Stimulated activated CD4-positive, alpha-beta T cell treated with anti-CD3 and anti-CD28 coated beads, Interleukin-1b, Interleukin-23, amount 100 ng/mL, for 48 hours (primary cell): ENCODE measurements around the gene IGSF8.

ENCODE experiments used
- DNase-seq: peaks from one replicate; pipeline ENCODE4 v3.0.0-alpha.2; 2020

IGSF8 gene

GRCh38 chr1:160084771-160085321, 13.6 kb downstream of the IGSF8 start:
- no peak for DNase-seq

- DNase-seq = peak; percentile 72
Measured at GRCh38 chr1:160083968-160084770, 14.2 kb downstream of the IGSF8 start.

GRCh38 chr1:160082926-160083325, 15.5 kb downstream of the IGSF8 start:
- DNase-seq = no peak

- no peak for DNase-seq
Measured at GRCh38 chr1:160082487-160082886, 15.9 kb downstream of the IGSF8 start.

DNA sequence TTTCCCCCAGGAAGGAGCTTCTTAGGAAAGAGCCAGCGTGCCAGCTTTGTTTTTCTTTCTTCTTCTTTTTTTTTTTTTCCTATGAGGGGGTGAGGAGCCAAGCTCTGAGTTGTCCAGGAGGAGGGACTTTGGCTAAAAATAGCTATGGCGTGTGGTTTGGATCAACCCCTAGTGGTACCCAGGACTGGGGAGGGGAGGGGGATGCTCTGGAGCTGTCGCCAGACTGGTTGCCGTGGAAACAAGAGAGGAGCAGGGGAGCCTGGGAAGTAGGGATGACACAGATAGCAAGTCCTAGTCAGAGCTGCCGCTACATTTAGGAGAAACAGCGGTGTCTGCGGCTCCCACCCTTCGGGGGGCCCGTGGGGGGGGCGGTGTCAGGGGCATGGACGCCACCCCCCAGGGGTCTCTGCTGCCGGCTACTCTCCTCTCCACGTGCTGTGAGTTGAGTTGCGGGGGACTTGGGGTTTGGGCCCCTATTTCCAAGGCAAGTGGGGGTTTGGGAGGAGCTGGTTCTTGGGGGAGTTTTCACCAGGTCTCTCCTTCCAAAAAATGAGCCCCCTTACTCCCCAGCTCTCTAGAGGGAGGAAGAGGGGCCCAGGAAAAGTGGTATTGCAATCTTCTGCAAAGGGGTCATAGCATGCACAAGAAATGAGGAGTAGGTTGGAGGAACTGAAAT, 17.0 kb downstream of the IGSF8 start, which contains the start of gene KCNJ9:
KCNJ9 (plus strand) TSS at position 278 of the 676 bp plus-strand sequence. CDS start 2,493 bp downstream, outside the sequence.
- no peak for DNase-seq

DNA sequence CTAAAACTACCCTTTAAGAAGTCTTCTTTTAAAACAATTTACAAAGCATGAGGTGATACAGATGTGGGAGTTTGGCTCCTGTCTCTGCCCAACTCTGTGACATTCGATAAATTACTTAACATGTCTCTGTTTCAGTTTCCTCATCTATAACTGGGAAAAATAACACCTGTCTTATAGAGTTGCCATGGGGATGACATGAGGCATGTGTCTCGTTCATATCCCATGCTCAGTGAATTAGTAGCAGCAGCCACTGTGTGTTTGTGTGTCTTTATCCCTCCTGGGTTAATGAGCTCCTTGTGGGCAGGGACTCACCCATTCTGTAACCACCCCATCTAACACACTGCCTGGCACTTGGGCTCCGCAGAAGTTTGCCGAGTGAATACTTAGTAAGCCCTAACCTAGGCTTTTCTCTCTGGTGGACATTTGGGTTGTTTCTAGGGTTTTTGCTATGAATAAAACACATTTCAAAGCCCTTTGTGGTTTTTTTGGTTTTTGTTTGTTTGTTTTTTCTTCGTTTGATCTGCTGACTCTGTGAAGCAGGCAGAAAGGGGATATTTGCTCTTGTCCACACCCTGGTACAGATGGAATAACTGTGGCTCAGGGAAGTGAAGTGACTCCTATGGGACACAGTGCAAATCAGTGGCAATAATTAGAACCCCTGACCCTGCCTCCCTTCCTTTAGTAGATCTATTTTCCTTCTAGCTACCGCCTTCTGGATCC, 17.9 kb downstream of the IGSF8 start:
- DNase-seq = no peak

- DNase-seq = no peak
Measured at GRCh38 chr1:160079448-160079847, 19.0 kb downstream of the IGSF8 start.

GRCh38 chr1:160078512-160079195, 19.8 kb downstream of the IGSF8 start:
- peak; percentile 76 for DNase-seq

GRCh38 chr1:160077486-160077885, 20.9 kb downstream of the IGSF8 start:
- no peak for DNase-seq

- DNase-seq = no peak
Measured at GRCh38 chr1:160076295-160076694, 22.1 kb downstream of the IGSF8 start.

DNA sequence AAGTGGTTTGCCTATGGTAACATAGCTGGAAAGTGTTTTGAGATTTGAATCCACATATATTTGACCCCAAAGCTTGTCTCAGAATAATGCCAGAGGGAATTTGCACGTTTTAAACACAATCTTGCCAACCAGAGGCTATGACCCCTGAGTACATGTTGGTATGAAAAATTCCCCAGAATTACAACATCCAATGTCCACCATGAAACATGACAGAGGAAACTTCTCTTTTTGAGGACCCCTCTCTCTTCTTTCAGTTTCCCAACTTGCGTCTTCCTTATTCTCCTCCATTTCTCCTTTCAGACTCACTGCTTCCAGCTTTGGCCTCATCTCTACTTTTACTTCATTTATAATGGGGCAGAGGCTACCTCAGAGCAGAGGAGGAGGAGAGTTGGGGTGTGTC, 22.6 kb downstream of the IGSF8 start:
- no peak for DNase-seq

GRCh38 chr1:160074865-160075264, 23.6 kb downstream of the IGSF8 start:
- DNase-seq = no peak

DNA sequence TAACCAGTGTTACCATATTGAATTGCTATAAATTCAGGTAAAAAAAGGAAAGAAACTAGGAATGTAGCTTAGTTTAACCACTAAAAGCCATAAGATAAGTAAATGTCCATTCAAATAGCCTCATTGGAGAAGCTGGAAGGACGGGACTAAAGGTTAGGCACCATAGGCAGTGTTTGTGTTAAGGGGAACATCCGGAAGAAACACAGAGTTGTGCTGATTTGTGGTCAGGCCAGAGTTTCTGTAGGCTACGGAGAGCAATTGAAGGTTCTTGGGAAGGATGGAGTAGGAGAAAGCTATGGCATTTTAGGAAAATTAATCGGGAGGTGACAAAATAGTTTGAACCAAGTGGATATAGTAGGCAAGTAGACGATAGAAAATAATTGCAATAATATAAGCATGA, 27.1 kb downstream of the IGSF8 start:
- DNase-seq = no peak

GRCh38 chr1:160070243-160071163, 27.9 kb downstream of the IGSF8 start:
- peak; percentile 42 for DNase-seq

DNA sequence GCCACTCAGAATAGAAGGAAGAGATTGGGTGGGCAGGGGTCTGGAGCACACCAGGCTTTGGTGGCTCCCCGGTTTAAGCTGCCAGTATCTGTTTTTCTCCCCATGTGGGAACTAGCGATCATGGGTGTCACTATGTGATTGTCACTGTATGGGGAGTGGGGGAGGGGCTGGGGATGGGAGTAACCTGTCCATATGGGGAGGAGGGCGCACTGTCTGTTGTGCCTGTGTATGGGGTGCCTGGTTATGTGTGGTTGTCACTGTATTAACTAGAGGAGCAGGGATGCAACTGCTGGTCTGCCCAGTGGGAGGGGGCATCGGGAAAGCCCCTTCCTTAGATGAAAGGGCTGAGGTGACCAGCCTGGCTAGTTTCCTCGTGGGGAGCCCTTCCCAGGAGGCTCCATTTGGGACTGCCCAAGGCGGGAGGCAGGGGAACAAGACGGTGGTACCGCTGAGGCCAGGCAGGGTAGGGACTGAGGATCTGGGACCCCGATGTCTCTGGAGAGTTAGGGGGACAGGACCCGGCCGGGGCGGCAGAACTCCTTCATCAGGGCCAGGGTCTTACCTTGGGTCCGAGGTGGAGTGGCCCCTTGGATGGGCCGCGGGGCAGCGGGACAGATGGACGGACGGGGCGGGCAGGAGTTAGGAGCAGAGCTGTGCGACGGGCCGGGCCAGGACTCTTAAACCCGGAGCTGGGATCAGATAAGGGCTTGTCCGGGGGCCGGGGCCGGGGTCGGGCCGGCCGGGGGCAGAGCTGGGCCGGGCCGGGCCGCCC, 28.8 kb downstream of the IGSF8 start, which contains the start of gene KCNJ10:
KCNJ10 (minus strand) TSS at position 701 of the 772 bp plus-strand sequence. CDS start 27,628 bp downstream, outside the sequence.
- DNase-seq = no peak

- no peak for DNase-seq
Measured at GRCh38 chr1:160068225-160068624, 30.2 kb downstream of the IGSF8 start.

DNA sequence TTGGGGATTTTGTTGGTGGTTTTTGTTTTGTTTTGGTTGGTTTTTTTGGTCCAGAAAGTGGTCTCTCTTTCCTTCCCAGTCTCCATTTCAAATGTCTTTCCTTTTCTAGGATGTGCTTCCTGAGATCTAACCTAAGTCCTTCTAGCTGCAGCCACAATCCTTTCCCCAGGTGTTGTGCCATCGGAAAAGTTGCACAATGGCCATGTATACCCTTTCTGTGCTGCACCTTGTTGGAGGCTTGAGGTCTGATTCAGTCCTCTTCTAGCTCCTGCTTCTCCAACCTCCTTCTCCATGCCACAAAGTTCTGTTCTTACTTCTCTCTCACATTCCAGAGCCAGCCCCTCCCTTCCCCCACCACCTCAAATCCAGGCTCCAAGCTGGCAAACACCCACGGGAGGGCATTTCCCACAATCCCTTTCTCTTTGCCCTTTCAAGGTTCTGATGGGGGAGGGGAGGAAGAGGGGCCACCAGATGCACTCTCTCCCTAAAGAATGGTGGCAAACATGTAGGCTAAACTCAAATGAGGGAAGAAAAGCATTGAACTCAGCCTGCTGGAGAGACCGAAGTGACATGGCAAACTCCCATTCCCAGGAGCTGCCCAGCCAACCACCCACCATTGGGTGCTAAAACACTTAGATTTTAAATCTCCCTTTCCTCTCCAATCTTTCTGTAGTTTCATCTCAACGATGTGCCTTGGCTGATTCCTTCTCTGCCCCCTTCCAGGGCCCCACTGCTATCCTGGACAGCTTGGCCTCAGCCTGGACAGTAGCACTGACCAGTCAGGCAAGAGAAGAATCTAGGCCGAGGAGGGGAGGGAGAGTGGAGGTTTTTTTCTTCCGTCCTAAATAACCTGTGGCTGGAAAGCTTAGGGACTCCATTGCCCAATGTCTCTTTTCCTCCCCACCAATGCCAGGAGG, 31.3 kb downstream of the IGSF8 start:
- DNase-seq = no peak

- DNase-seq = no peak
Measured at GRCh38 chr1:160064746-160065145, 33.7 kb downstream of the IGSF8 start.

GRCh38 chr1:160064164-160064563, 34.3 kb downstream of the IGSF8 start:
- DNase-seq = no peak
